Measurements from ENCODE around the gene DMBX1. TPM values are rescaled to one million over a fixed set of nuclear protein-coding genes. Genes with fewer than 3 reads are reported as not detected.

DMBX1 gene
- total RNA-seq, 1 donor from 2014 or later: not detected

- no peak for DNase-seq
Observed at GRCh38 chr1:46484783-46485490, 4.7 kb upstream of the DMBX1 start.

- no peak for DNase-seq
Observed at GRCh38 chr1:46485564-46486431, 3.8 kb upstream of the DMBX1 start.

GRCh38 chr1:46486432-46487015 is 3.1 kb upstream of the DMBX1 start:
- no peak for DNase-seq

GRCh38 chr1:46487818-46488218 is 1.8 kb upstream of the DMBX1 start:
- DNase-seq: no peak

GRCh38 chr1:46488343-46489168 is 1.1 kb upstream of the DMBX1 start:
- DNase-seq: no peak

- no peak for DNase-seq
Observed at GRCh38 chr1:46489169-46489637, 433 bp upstream of the DMBX1 start.

- DNase-seq: no peak
Observed at GRCh38 chr1:46490406-46490655, 695 bp downstream of the DMBX1 start.

GRCh38 chr1:46490656-46491442 is 1.2 kb downstream of the DMBX1 start:
- no peak for DNase-seq

DNA sequence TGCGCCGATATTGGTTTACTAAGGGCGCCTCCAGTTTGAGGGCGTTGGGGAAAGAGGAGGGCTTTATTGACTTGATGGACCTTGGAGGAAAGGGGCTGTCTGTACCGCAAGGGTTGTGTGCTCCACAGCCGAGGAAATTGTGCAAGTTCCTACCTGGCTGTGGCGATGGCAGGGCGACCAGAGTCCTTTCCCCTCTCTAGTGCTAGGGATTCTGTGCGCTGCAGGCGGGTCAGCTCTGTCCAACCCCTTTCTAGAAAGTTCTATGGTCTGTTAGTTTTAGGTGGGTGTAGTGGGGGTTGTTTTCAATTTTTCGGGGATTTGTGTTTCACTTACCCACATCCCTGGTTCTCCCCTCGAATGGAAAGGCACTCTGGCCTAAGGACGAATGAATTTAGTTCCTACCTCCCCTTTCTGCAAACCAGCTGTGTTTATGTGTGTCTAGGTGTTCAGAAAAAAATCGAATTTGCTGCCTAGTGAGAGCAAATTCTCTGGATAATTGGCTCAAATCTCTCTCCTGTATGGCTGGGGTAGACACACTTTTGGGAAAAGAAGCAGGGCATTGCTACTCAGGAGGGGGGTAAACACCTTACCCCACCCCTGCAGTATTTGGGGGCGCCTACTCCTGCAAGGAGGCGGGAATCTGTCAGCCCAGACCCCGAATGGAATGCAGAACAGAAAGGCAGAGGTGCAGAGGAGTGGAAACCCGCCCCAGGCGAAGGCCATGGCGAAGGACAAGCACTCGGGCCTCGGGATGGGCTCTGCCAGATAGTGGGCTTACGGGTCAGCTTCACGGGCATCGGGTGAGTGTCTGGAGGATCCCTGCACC is 2.0 kb downstream of the DMBX1 start:
- no peak for DNase-seq

DNA sequence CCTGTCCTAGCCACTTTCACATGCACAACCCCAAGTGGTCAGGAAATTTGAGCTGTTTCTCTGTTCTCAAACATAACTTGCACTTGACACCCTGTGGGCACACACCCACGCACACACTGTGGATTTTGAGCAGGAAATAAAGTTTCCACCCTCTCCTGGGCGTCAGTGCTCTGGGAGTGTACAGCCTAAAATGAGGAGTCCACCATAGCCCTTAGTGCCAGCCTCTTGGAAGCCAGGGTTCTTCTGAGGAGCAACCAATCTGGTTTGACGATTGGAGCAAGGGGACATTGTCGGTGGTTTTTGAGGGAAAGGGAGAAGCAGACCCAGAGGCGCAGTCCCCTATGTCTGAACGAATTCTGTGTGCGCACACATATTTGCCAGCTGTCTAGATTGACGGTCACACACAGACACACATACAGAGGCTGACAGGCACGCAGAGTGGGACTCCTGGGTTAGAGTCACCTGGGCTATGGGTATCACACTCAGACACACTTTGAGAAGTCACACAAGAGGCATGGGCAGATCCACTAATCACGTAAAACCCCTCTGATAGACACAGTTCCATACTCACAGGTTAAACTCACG is 2.7 kb downstream of the DMBX1 start:
- DNase-seq: no peak

DNA sequence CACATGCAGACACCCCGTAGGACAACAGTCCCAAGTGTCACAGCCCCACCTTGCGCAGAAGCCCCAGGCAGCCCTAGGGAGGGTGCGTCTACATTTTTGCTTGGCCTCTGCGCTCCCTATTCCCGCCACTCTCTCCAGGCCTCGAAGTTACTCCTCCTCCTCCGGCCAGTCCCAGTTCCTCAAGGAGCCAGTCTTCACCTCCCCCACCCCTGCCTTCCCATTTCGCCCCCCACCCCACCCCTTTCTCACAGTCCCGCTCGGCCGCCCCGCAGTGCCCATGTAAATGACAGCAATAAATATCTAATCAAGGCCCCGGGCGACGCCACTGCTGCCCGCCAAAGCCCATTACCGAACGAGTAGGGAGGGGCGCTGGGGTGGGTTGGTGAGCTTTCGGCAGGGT is 3.2 kb downstream of the DMBX1 start:
- DNase-seq: no peak

DNA sequence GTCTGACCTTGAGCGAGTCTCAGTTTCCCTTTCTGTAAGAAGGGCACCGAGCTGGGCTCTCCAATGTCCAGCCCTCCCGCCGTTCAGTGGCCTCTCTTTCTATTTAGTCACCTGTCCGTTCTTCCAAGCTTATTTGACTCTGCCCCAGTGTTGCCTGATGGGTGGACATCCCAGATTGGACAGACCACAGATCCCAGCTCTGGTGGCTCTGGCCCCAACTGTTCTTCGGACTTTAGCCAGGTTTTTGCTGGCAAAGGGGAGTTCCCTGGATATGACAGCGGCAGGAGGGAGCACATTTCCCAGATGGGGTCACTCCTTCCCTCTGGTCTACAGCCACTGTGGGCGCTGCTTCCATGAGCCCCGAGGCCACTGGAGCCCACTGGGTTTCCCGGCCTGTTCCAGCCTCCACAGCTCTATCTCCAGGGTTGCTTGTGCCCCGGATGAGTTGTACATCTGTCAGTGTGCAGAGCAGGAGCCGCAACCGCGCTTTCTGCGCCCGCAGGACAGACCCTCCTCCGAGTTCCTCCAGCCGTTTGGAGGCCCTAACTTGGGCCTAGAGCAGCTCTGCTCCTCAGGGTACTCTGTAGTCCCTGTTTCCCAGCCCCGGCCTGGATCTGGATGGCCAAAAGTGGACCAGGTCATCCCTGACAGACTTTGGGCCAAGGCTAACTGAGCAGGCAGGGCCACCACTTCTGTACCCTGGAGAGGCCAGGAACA is 3.8 kb downstream of the DMBX1 start:
- DNase-seq: no peak

GRCh38 chr1:46494910-46495309 is 5.3 kb downstream of the DMBX1 start:
- no peak for DNase-seq

GRCh38 chr1:46495778-46496177 is 6.1 kb downstream of the DMBX1 start:
- no peak for DNase-seq

GRCh38 chr1:46496505-46496904 is 6.9 kb downstream of the DMBX1 start:
- no peak for DNase-seq

GRCh38 chr1:46497020-46497419 is 7.4 kb downstream of the DMBX1 start:
- no peak for DNase-seq

DNA sequence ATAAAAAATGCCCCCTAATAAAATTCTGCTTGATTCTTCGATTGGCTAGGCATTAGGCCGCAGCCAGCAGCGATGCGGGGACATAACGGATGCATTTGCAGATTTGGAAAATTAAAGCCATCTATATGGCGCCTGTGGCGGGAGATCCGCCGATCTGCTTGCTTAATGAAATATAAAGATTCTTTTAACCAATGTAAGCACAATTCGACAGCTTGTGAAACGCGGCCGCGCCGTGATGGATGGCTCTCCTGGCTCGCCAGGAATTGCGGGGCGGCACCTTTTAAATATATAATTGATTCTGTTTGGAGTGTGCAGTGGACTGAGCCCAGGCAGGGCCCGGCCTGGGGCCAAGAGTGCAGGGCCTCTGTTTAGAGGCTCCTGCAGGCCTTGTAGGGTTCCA is 8.0 kb downstream of the DMBX1 start:
- no peak for DNase-seq

GRCh38 chr1:46501528-46501927 is 11.9 kb downstream of the DMBX1 start:
- no peak for DNase-seq

GRCh38 chr1:46503421-46503820 is 13.8 kb downstream of the DMBX1 start:
- DNase-seq: no peak
